ENCODE results near the gene PSG11.
"Not testable (repeated sequence)": the region's sequence is repeated elsewhere in the genome, so short reads cannot be mapped to it uniquely, and the experiment has no call there.

Gene PSG11

DNA sequence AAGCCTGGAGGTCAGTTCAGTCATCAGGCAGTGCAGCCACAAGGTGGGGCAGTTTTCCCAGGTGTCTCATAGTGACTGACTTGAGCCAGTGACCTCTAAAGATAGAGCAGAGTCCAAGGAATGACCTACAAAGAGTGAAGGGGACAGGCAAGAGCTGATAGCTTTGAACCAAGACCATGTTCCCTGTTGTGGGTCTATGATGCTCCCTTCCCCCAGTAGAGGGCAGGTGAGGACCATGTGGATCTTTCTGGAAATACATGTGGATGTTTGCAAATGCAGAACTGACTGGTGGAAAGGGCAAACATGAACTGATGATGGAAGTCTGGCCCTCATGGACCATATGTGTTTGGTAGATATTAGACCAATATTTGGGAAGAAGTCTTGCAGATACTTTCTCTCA is 6.7 kb downstream of the PSG11 start:
- H3K9me3 Mint-ChIP-seq; intact Hi-C loops (cut with micrococcal nuclease); H3K27ac Mint-ChIP-seq; H3K27me3 Mint-ChIP-seq; H3K4me3 Mint-ChIP-seq; H3K4me1 Mint-ChIP-seq (ENCODE audit: low read depth); H3K36me3 Mint-ChIP-seq (ENCODE audit: low read depth): not testable (repeated sequence)

DNA sequence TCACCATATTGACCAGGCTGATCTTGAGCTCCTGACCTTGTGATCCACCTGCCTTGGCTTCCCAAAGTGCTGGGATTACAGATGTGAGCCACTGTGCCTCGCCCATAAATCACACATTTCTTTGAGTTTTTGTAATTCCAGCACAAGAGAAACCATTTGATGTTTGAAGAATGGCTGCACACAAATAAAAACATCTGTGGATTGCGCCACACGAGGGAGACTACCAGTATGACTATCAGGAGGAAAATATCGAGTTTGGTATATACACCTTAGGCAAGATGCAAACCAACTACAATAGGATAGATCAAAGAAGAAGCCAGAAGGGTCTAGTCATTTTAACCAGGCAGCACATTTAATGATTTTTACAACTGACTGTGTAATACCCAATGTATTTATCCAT is 20.4 kb downstream of the PSG11 start:
- H3K27me3 Mint-ChIP-seq; H3K36me3 Mint-ChIP-seq (ENCODE audit: low read depth): not testable (repeated sequence)

GRCh38 chr19:43004846-43005245 is 21.4 kb downstream of the PSG11 start:
- intact Hi-C loops (cut with micrococcal nuclease); H3K36me3 Mint-ChIP-seq (ENCODE audit: low read depth); H3K4me3 Mint-ChIP-seq; H3K9me3 Mint-ChIP-seq; H3K27me3 Mint-ChIP-seq; H3K4me1 Mint-ChIP-seq (ENCODE audit: low read depth); H3K27ac Mint-ChIP-seq: not testable (repeated sequence)

More for the DNA sequence above, 20.4 kb downstream of the PSG11 start:
- intact Hi-C loops (cut with micrococcal nuclease); H3K27ac Mint-ChIP-seq; H3K4me3 Mint-ChIP-seq; H3K4me1 Mint-ChIP-seq (ENCODE audit: low read depth); H3K9me3 Mint-ChIP-seq: not testable (repeated sequence)

DNA sequence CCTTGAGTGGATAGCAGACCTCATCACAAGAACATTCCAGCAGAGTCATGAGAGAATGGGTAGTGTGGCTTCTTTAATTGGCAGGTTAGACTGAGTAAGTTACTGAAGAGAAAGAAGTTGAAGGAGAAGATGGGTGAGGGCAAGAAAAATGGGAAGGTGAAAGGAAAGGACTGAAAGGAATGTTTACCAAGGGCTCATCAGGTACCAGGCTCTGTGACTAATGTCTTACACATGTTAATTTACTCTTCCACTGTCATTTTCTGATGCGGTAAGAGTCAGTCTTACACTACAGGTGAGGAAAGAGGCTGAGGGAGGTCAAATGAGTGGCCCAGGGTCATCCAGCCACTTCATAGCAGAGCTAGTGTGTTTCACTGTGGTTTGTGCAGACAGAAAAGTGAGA is 22.6 kb downstream of the PSG11 start:
- H3K27ac Mint-ChIP-seq; H3K9me3 Mint-ChIP-seq; intact Hi-C loops (cut with micrococcal nuclease); H3K4me3 Mint-ChIP-seq; H3K36me3 Mint-ChIP-seq (ENCODE audit: low read depth); H3K4me1 Mint-ChIP-seq (ENCODE audit: low read depth); H3K27me3 Mint-ChIP-seq: not testable (repeated sequence)

GRCh38 chr19:43002948-43003347 is 23.3 kb downstream of the PSG11 start:
- H3K27me3 Mint-ChIP-seq; H3K4me1 Mint-ChIP-seq (ENCODE audit: low read depth); H3K36me3 Mint-ChIP-seq (ENCODE audit: low read depth); H3K4me3 Mint-ChIP-seq; H3K9me3 Mint-ChIP-seq; intact Hi-C loops (cut with micrococcal nuclease); H3K27ac Mint-ChIP-seq: not testable (repeated sequence)

DNA sequence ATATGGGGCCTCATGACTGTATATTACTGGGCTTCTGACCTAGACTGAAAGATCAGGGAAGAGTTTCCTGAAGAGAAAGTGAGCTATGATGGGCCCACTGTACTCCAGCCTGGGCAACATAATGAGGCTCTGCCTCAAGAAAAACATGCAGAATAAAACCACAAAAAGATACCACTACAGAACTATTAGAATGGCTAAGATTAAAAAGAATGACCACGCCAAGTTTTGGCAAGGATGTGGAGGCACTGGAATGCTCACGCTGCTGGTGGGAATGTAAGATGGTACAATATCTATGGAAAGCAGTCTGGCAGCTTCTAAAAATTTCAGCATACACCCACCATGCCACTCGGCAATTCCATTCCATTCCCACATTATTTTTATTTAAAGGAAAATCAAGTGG is 30.1 kb downstream of the PSG11 start:
- H3K36me3 Mint-ChIP-seq (ENCODE audit: low read depth); H3K4me1 Mint-ChIP-seq (ENCODE audit: low read depth); H3K9me3 Mint-ChIP-seq; H3K27ac Mint-ChIP-seq; H3K4me3 Mint-ChIP-seq; intact Hi-C loops (cut with micrococcal nuclease); H3K27me3 Mint-ChIP-seq: not testable (repeated sequence)

- H3K9me3 Mint-ChIP-seq; H3K27ac Mint-ChIP-seq; intact Hi-C loops (cut with micrococcal nuclease); H3K36me3 Mint-ChIP-seq (ENCODE audit: low read depth); H3K4me3 Mint-ChIP-seq; H3K4me1 Mint-ChIP-seq (ENCODE audit: low read depth); H3K27me3 Mint-ChIP-seq: not testable (repeated sequence)
Measured at GRCh38 chr19:42992029-42992604, 34.2 kb downstream of the PSG11 start.

DNA sequence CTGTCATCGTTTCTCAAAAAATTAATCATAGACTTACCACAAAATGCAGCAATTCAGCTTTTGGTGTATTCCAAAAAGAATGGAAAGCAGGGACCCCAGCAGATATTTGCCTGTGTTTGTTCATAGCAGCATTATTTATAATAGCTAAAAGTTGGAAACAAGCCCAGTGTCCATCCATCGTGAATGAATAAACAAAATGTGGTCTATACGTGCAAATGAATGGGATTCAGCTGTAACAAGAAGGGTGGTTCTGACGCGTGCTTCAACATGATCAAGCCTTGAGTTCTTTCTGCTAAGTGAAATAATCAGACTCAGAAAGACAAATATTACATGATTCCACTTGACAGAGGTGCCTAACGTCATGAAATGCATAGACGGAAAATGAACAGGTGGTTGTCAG is 36.4 kb downstream of the PSG11 start:
- H3K9me3 Mint-ChIP-seq, result no peaks in the 10 kb centered on the region
- H3K4me3 Mint-ChIP-seq, result no peak overlapping the region
- H3K27ac Mint-ChIP-seq, result no peak overlapping the region
- no peaks in the 10 kb centered on the region for H3K27me3 Mint-ChIP-seq
- intact Hi-C loops (cut with micrococcal nuclease), result no loop called here
- H3K36me3 Mint-ChIP-seq (ENCODE audit: low read depth), result no peaks in the 10 kb centered on the region
- no peaks in the 10 kb centered on the region for H3K4me1 Mint-ChIP-seq (ENCODE audit: low read depth)

- H3K27ac Mint-ChIP-seq; H3K36me3 Mint-ChIP-seq (ENCODE audit: low read depth); H3K9me3 Mint-ChIP-seq; H3K27me3 Mint-ChIP-seq; intact Hi-C loops (cut with micrococcal nuclease); H3K4me1 Mint-ChIP-seq (ENCODE audit: low read depth); H3K4me3 Mint-ChIP-seq: not testable (repeated sequence)
Measured at GRCh38 chr19:42989186-42989585, 37.1 kb downstream of the PSG11 start.

- H3K9me3 Mint-ChIP-seq; H3K4me3 Mint-ChIP-seq; intact Hi-C loops (cut with micrococcal nuclease); H3K27me3 Mint-ChIP-seq; H3K36me3 Mint-ChIP-seq (ENCODE audit: low read depth); H3K27ac Mint-ChIP-seq; H3K4me1 Mint-ChIP-seq (ENCODE audit: low read depth): not testable (repeated sequence)
Measured at GRCh38 chr19:42988206-42988605, 38.1 kb downstream of the PSG11 start.

DNA sequence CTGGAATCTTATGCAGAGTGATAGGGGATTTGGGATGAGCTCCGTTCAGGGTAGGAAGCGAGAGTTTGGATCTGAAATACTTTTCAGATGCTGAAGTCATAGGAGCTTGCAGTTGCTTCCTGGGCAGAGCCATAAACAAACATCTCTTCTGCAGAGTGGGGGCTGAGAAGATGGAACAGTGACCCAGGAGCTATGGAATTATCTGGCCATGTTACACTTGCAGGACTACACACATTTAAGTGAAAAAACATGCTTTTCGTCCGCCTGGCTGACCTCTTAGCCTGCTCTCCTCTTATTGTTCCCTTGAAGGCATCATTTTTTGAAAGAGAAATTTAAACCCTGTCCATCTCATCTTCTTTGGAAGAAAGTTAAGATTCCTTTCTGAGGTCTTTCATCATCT is 40.7 kb downstream of the PSG11 start:
- Mint-ChIP-seq H3K9me3 (peaks cover 9% of the 10 kb centered on the region), H3K4me1 (ENCODE audit: low read depth) (no peaks in the 10 kb centered on the region), H3K27me3 (no peaks in the 10 kb centered on the region), H3K27ac (no peak overlapping the region), H3K4me3 (no peak overlapping the region), H3K36me3 (ENCODE audit: low read depth) (no peaks in the 10 kb centered on the region)
- intact Hi-C loops (cut with micrococcal nuclease), result no loop called here

DNA sequence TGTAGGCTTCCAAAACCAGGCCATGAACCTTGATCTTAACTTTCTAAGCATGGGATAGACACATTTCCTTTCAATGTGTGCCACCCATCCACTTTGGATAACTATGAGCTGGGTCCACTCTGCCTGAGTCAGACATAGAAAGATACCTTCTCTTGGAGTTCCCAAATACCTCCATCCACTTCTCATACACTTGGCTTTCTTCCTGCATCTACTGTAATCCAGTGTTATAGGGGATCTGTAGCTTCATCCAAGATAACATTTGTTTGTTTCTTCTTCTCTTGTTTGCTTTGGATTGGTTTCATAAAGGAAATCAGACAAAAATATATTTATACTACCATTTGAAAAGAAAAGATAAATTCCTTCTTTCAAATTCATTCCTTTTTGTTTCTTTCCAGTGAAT is 44.2 kb downstream of the PSG11 start:
- H3K4me1 Mint-ChIP-seq (ENCODE audit: low read depth), result not testable (repeated sequence)

DNA sequence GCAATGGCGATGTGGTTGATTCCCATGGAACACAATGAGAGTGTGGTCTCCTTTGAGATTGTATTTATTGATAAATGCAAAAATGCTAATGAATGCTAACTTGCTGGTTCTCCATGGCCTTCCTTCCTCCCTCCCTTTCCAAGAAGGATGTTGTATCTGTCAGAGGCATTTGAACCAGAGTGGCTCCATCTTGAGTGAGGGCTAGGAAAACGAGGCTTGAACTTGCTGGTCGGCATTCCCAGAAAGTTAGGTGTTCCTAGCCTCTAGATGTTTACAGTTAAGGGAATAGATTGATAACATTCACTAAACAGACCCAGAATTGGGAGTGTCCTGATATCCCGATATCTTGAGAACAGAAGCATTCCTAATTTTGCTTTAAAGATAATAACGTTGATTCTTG is 54.8 kb downstream of the PSG11 start:
- H3K27ac Mint-ChIP-seq; H3K9me3 Mint-ChIP-seq; H3K4me1 Mint-ChIP-seq (ENCODE audit: low read depth); H3K4me3 Mint-ChIP-seq; H3K27me3 Mint-ChIP-seq; intact Hi-C loops (cut with micrococcal nuclease); H3K36me3 Mint-ChIP-seq (ENCODE audit: low read depth): not testable (repeated sequence)

More for the DNA sequence above, 44.2 kb downstream of the PSG11 start:
- intact Hi-C loops (cut with micrococcal nuclease); H3K4me3 Mint-ChIP-seq; H3K27me3 Mint-ChIP-seq; H3K27ac Mint-ChIP-seq; H3K9me3 Mint-ChIP-seq; H3K36me3 Mint-ChIP-seq (ENCODE audit: low read depth): not testable (repeated sequence)

DNA sequence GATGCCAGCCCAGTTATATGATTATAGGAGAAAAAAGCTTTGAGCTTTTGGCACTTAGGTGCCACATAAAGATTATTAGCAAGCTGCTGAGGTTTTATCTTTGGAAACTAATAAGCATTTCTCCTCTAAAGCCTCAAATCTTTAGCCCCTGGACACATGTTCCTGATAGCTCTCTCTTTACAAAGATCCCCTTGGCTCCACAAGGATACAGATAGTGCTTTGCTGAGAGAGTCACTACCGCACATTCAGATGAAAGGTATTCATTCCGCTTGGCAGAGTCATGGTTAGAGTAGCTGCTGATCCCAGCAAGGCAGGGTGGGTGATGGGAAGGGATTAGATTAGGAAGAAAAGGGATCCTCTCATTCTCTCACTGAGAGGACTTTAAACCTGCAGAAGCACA is 61.1 kb downstream of the PSG11 start:
- Mint-ChIP-seq H3K27me3 (no peaks in the 10 kb centered on the region), H3K9me3 (no peaks in the 10 kb centered on the region), H3K4me3 (no peak overlapping the region), H3K4me1 (ENCODE audit: low read depth) (no peaks in the 10 kb centered on the region), H3K27ac (no peak overlapping the region), H3K36me3 (ENCODE audit: low read depth) (no peaks in the 10 kb centered on the region)
- intact Hi-C loops (cut with micrococcal nuclease), result no loop called here

- Mint-ChIP-seq H3K27ac (no peak overlapping the region), H3K4me3 (no peak overlapping the region), H3K36me3 (ENCODE audit: low read depth) (no peaks in the 10 kb centered on the region), H3K4me1 (ENCODE audit: low read depth) (no peaks in the 10 kb centered on the region), H3K27me3 (no peaks in the 10 kb centered on the region), H3K9me3 (peaks cover 10% of the 10 kb centered on the region)
- intact Hi-C loops (cut with micrococcal nuclease), result no loop called here
Measured at GRCh38 chr19:42961119-42961518, 65.2 kb downstream of the PSG11 start.
